ENCODE results near the gene SIRT7.

GRCh38 chr17:81879121-81879520, 38.9 kb downstream of the SIRT7 start:
- TF ChIP-seq MYBL2 (CRISPR knock-in tag; IDR thresholded peaks at IDR 0.05) (no peak), CTCF (IDR thresholded peaks at IDR 0.05) (no peak), TCF7 (CRISPR knock-in tag; IDR thresholded peaks at IDR 0.05; ENCODE audit: low read depth) (no peak), NFYB (CRISPR knock-in tag; conservative IDR thresholded peaks at IDR 0.05; ENCODE audit: low read depth) (no peak), ZNF263 (CRISPR knock-in tag; IDR thresholded peaks at IDR 0.05; ENCODE audit: low read depth) (no peak), ZNF317 (CRISPR knock-in tag; IDR thresholded peaks at IDR 0.05; ENCODE audit: borderline replicate concordance, low read depth) (no peak), SP1 (CRISPR knock-in tag; conservative IDR thresholded peaks at IDR 0.05) (no peak), E2F4 (CRISPR knock-in tag; IDR thresholded peaks at IDR 0.05; ENCODE audit: borderline replicate concordance, low read depth) (no peak), ATF3 (CRISPR knock-in tag; conservative IDR thresholded peaks at IDR 0.05) (no peak), SMAD3 (CRISPR knock-in tag; IDR thresholded peaks at IDR 0.05; ENCODE audit: borderline replicate concordance) (no peak), ETV6 (CRISPR knock-in tag; IDR thresholded peaks at IDR 0.05) (no peak), JUN (CRISPR knock-in tag; IDR thresholded peaks at IDR 0.05) (no peak)
